ENCODE measurements around the gene EPB42.

Gene EPB42

GRCh38 chr15:43214592-43215295, 6.1 kb downstream of the EPB42 start:
- H3K36me3 ChIP-seq (replicated peaks in 1 of 2; ENCODE audit: control insufficient read depth in 2 of 2, insufficient read depth in 2 of 2, low read length in 2 of 2), result no peaks in the 10 kb centered on the region
- peaks cover 0 to 23% (median 0%) of the 10 kb centered on the region in 3 experiments for H3K27me3 ChIP-seq (ENCODE audit: control insufficient read depth in 3 of 3, insufficient read depth in 3 of 3, low read depth in 1 of 3, low read length in 3 of 3)
- no peak overlapping the region for H2AK5ac ChIP-seq (ENCODE audit: low read depth, low read length)
- peaks cover 3% of the 10 kb centered on the region in 2 donors for H3K4me1 ChIP-seq (ENCODE audit: control insufficient read depth in 2 of 2, insufficient read depth in 1 of 2, low read depth in 1 of 2, low read length in 2 of 2)
- no CpG with 5 or more reads among the region's 6 CpGs for WGBS, 2 donors (ENCODE audit: extremely low coverage in 2 of 2, insufficient read length in 2 of 2, insufficient replicate concordance in 1 of 2)
- no peak overlapping the region for H2BK120ac ChIP-seq (ENCODE audit: low read depth, low read length)
- H2BK12ac ChIP-seq (ENCODE audit: low read length), result no peak overlapping the region
- no peak overlapping the region for H2BK5ac ChIP-seq (ENCODE audit: low read length)
- peak overlapping the region; percentile 32 for H3K14ac ChIP-seq (ENCODE audit: low read length)
- H3K4me2 ChIP-seq (ENCODE audit: insufficient read depth, low read length, poor library complexity, severe bottlenecking), result no peak overlapping the region
- H3K9me3 ChIP-seq (replicated peaks in 1 of 2; ENCODE audit: control insufficient read depth in 2 of 2, insufficient read depth in 1 of 2, low read depth in 1 of 2, low read length in 2 of 2), result no peaks in the 10 kb centered on the region
- H4K8ac ChIP-seq (ENCODE audit: low read depth, low read length), result no peak overlapping the region
- H3K4me3 ChIP-seq (ENCODE audit: low read length in 2 of 2), result no peak overlapping the region
- H3K18ac ChIP-seq (ENCODE audit: low read length), result peak overlapping the region; percentile 7
- no peak overlapping the region for H3K23ac ChIP-seq (ENCODE audit: low read depth, low read length, poor library complexity)
- H2BK15ac ChIP-seq (ENCODE audit: low read length), result no peak overlapping the region
- H4K91ac ChIP-seq (ENCODE audit: low read depth, low read length, poor library complexity), result no peak overlapping the region
- no peak for DNase-seq (ENCODE audit: low spot score)
- no peaks in the 10 kb centered on the region for H3K79me1 ChIP-seq (ENCODE audit: low read depth, low read length)
- no peak overlapping the region for H3K9ac ChIP-seq (ENCODE audit: low read depth, low read length, poor library complexity)
- H3K27ac ChIP-seq (replicated peaks; ENCODE audit: low read length), result no peak overlapping the region
- peak overlapping the region; percentile 1 for H2AFZ ChIP-seq (ENCODE audit: low read length)
- H3K4ac ChIP-seq (ENCODE audit: low read length), result no peak overlapping the region

- no peak overlapping the region for H2AK5ac ChIP-seq (ENCODE audit: low read depth, low read length)
- no peak overlapping the region for H2BK120ac ChIP-seq (ENCODE audit: low read depth, low read length)
- H2AFZ ChIP-seq (ENCODE audit: low read length), result peak overlapping the region; percentile 1
- no peak overlapping the region for H2BK15ac ChIP-seq (ENCODE audit: low read length)
- H4K8ac ChIP-seq (ENCODE audit: low read depth, low read length), result no peak overlapping the region
- no peak overlapping the region for H3K4me3 ChIP-seq (ENCODE audit: low read length in 2 of 2)
- H3K4me1 ChIP-seq (ENCODE audit: control insufficient read depth in 2 of 2, insufficient read depth in 1 of 2, low read depth in 1 of 2, low read length in 2 of 2), result peaks cover 3% of the 10 kb centered on the region in 2 donors
- no peak for DNase-seq (ENCODE audit: low spot score)
- H3K23ac ChIP-seq (ENCODE audit: low read depth, low read length, poor library complexity), result no peak overlapping the region
- H3K36me3 ChIP-seq (replicated peaks in 1 of 2; ENCODE audit: control insufficient read depth in 2 of 2, insufficient read depth in 2 of 2, low read length in 2 of 2), result no peaks in the 10 kb centered on the region
- no peak overlapping the region for H3K9ac ChIP-seq (ENCODE audit: low read depth, low read length, poor library complexity)
- no peak overlapping the region for H3K14ac ChIP-seq (ENCODE audit: low read length)
- WGBS, 2 donors (ENCODE audit: extremely low coverage in 2 of 2, insufficient read length in 2 of 2, insufficient replicate concordance in 1 of 2), result no CpG with 5 or more reads among the region's 8 CpGs
- no peak overlapping the region for H3K27ac ChIP-seq (replicated peaks; ENCODE audit: low read length)
- H2BK5ac ChIP-seq (ENCODE audit: low read length), result no peak overlapping the region
- H2BK12ac ChIP-seq (ENCODE audit: low read length), result no peak overlapping the region
- no peak overlapping the region for H3K4ac ChIP-seq (ENCODE audit: low read length)
- H3K27me3 ChIP-seq (ENCODE audit: control insufficient read depth in 3 of 3, insufficient read depth in 3 of 3, low read depth in 1 of 3, low read length in 3 of 3), result peaks cover 0 to 29% (median 0%) of the 10 kb centered on the region in 3 experiments
- no peaks in the 10 kb centered on the region for H3K79me1 ChIP-seq (ENCODE audit: low read depth, low read length)
- no peak overlapping the region for H3K18ac ChIP-seq (ENCODE audit: low read length)
- no peaks in the 10 kb centered on the region for H3K9me3 ChIP-seq (replicated peaks in 1 of 2; ENCODE audit: control insufficient read depth in 2 of 2, insufficient read depth in 1 of 2, low read depth in 1 of 2, low read length in 2 of 2)
- no peak overlapping the region for H3K4me2 ChIP-seq (ENCODE audit: insufficient read depth, low read length, poor library complexity, severe bottlenecking)
- no peak overlapping the region for H4K91ac ChIP-seq (ENCODE audit: low read depth, low read length, poor library complexity)
These were observed 6.6 kb downstream of the EPB42 start for GRCh38 chr15:43214169-43214568.

- Histone ChIP-seq H2AK5ac (ENCODE audit: low read depth, low read length) (no peak overlapping the region), H3K4me1 (ENCODE audit: control insufficient read depth in 2 of 2, insufficient read depth in 1 of 2, low read depth in 1 of 2, low read length in 2 of 2) (no peaks in the 10 kb centered on the region), H2BK120ac (ENCODE audit: low read depth, low read length) (no peak overlapping the region), H3K14ac (ENCODE audit: low read length) (no peak overlapping the region), H3K4me3 (ENCODE audit: low read length in 2 of 2) (no peak overlapping the region), H3K23ac (ENCODE audit: low read depth, low read length, poor library complexity) (no peak overlapping the region), H2BK12ac (ENCODE audit: low read length) (no peak overlapping the region), H2AFZ (ENCODE audit: low read length) (no peak overlapping the region), H4K8ac (ENCODE audit: low read depth, low read length) (no peak overlapping the region), H3K79me1 (ENCODE audit: low read depth, low read length) (no peaks in the 10 kb centered on the region), H3K4ac (ENCODE audit: low read length) (no peak overlapping the region), H2BK15ac (ENCODE audit: low read length) (no peak overlapping the region), H3K4me2 (ENCODE audit: insufficient read depth, low read length, poor library complexity, severe bottlenecking) (no peak overlapping the region), H2BK5ac (ENCODE audit: low read length) (no peak overlapping the region), H3K27ac (replicated peaks; ENCODE audit: low read length) (no peak overlapping the region), H3K36me3 (replicated peaks in 1 of 2; ENCODE audit: control insufficient read depth in 2 of 2, insufficient read depth in 2 of 2, low read length in 2 of 2) (no peaks in the 10 kb centered on the region), H4K91ac (ENCODE audit: low read depth, low read length, poor library complexity) (no peak overlapping the region), H3K9ac (ENCODE audit: low read depth, low read length, poor library complexity) (no peak overlapping the region), H3K18ac (ENCODE audit: low read length) (no peak overlapping the region), H3K27me3 (ENCODE audit: control insufficient read depth in 3 of 3, insufficient read depth in 3 of 3, low read depth in 1 of 3, low read length in 3 of 3) (peaks cover 0 to 36% (median 0%) of the 10 kb centered on the region in 3 experiments), H3K9me3 (replicated peaks in 1 of 2; ENCODE audit: control insufficient read depth in 2 of 2, insufficient read depth in 1 of 2, low read depth in 1 of 2, low read length in 2 of 2) (no peaks in the 10 kb centered on the region)
- WGBS, 2 donors (ENCODE audit: extremely low coverage in 2 of 2, insufficient read length in 2 of 2, insufficient replicate concordance in 1 of 2), result no CpG with 5 or more reads among the region's 5 CpGs
- DNase-seq (ENCODE audit: low spot score), result no peak
These were observed 7.4 kb downstream of the EPB42 start for GRCh38 chr15:43213466-43213865.

GRCh38 chr15:43212951-43213350, 7.9 kb downstream of the EPB42 start:
- Histone ChIP-seq H2BK120ac (ENCODE audit: low read depth, low read length) (no peak overlapping the region), H3K18ac (ENCODE audit: low read length) (no peak overlapping the region), H3K4me3 (ENCODE audit: low read length in 2 of 2) (no peak overlapping the region), H4K8ac (ENCODE audit: low read depth, low read length) (no peak overlapping the region), H2BK5ac (ENCODE audit: low read length) (no peak overlapping the region), H2BK15ac (ENCODE audit: low read length) (no peak overlapping the region), H2AK5ac (ENCODE audit: low read depth, low read length) (no peak overlapping the region), H3K27me3 (ENCODE audit: control insufficient read depth in 3 of 3, insufficient read depth in 3 of 3, low read depth in 1 of 3, low read length in 3 of 3) (peaks cover 0 to 38% (median 0%) of the 10 kb centered on the region in 3 experiments), H3K9ac (ENCODE audit: low read depth, low read length, poor library complexity) (no peak overlapping the region), H3K36me3 (replicated peaks in 1 of 2; ENCODE audit: control insufficient read depth in 2 of 2, insufficient read depth in 2 of 2, low read length in 2 of 2) (no peaks in the 10 kb centered on the region), H3K23ac (ENCODE audit: low read depth, low read length, poor library complexity) (no peak overlapping the region), H3K4me1 (ENCODE audit: control insufficient read depth in 2 of 2, insufficient read depth in 1 of 2, low read depth in 1 of 2, low read length in 2 of 2) (no peaks in the 10 kb centered on the region), H3K4ac (ENCODE audit: low read length) (no peak overlapping the region), H3K27ac (replicated peaks; ENCODE audit: low read length) (no peak overlapping the region), H3K9me3 (replicated peaks in 1 of 2; ENCODE audit: control insufficient read depth in 2 of 2, insufficient read depth in 1 of 2, low read depth in 1 of 2, low read length in 2 of 2) (no peaks in the 10 kb centered on the region), H4K91ac (ENCODE audit: low read depth, low read length, poor library complexity) (no peak overlapping the region), H3K4me2 (ENCODE audit: insufficient read depth, low read length, poor library complexity, severe bottlenecking) (no peak overlapping the region), H2BK12ac (ENCODE audit: low read length) (no peak overlapping the region), H2AFZ (ENCODE audit: low read length) (no peak overlapping the region), H3K14ac (ENCODE audit: low read length) (no peak overlapping the region), H3K79me1 (ENCODE audit: low read depth, low read length) (no peaks in the 10 kb centered on the region)
- DNase-seq (ENCODE audit: low spot score), result no peak

Measured in neuronal stem cell (in vitro differentiated cells).